Hepatocyte (in vitro differentiated cells): ENCODE data around the gene ARPP21. TPM values are rescaled to one million over a fixed set of nuclear protein-coding genes. Genes with fewer than 3 reads are reported as not detected.

Experiments
- DNase-seq: peaks from one replicate; pipeline ENCODE4 v3.0.0-alpha.2; 2016; ENCODE audit warnings: low spot score
- H2AFZ ChIP-seq: fragments of 200-600 bp; sonication (generic); 2 replicates; pipeline ENCODE4 v1.6.0; 2016; ENCODE audit warnings: antibody characterized with exemption, mild to moderate bottlenecking
- H3K27ac ChIP-seq: fragments of 200-600 bp; sonication (generic); 2 replicates; pipeline ENCODE4 v1.5.1; 2016; ENCODE audit warnings: mild to moderate bottlenecking
- H3K27me3 ChIP-seq: fragments of 200-600 bp; sonication (generic); 2 replicates; pipeline ENCODE4 v1.6.1; 2016
- H3K36me3 ChIP-seq: fragments of 200-600 bp; sonication (generic); replicated peaks from 2 replicates; pipeline ENCODE4 v1.5.1; 2016; ENCODE audit warnings: low read depth; ENCODE audit not compliant: insufficient read depth
- H3K4me1 ChIP-seq: fragments of 200-600 bp; sonication (generic); 2 replicates; pipeline ENCODE4 v1.5.1; 2016; ENCODE audit warnings: mild to moderate bottlenecking, moderate library complexity; ENCODE audit not compliant: insufficient read depth
- H3K4me2 ChIP-seq: fragments of 200-600 bp; sonication (generic); 2 replicates; pipeline ENCODE4 v1.6.0; 2016
- H3K4me3 ChIP-seq: fragments of 200-600 bp; sonication (generic); 2 replicates; pipeline ENCODE4 v1.5.1; 2016; ENCODE audit warnings: mild to moderate bottlenecking
- H3K79me2 ChIP-seq: fragments of 200-600 bp; sonication (generic); 2 replicates; pipeline ENCODE4 v1.6.0; 2017; ENCODE audit warnings: mild to moderate bottlenecking
- H3K9me2 ChIP-seq: fragments of 200-600 bp; sonication (generic); replicated peaks from 2 replicates; pipeline ENCODE4 v1.6.0; 2017; ENCODE audit warnings: mild to moderate bottlenecking; ENCODE audit not compliant: insufficient read depth
- H3K9me3 ChIP-seq: fragments of 200-600 bp; sonication (generic); 2 replicates; pipeline ENCODE4 v1.5.1; 2016; ENCODE audit warnings: low read depth, mild to moderate bottlenecking
- H4K20me1 ChIP-seq: fragments of 200-600 bp; sonication (generic); 2 replicates; pipeline ENCODE4 v1.6.0; 2016; ENCODE audit warnings: mild to moderate bottlenecking; ENCODE audit not compliant: insufficient read depth, poor library complexity, severe bottlenecking
- CTCF ChIP-seq: fragments of 200-600 bp; sonication (generic); IDR thresholded peaks from 2 replicates; pipeline ENCODE4 v1.5.1; 2016; ENCODE audit warnings: antibody characterized with exemption, mild to moderate bottlenecking; ENCODE audit not compliant: poor library complexity
- EZH2 ChIP-seq: fragments of 200-600 bp; sonication (generic); IDR thresholded peaks from 2 replicates; pipeline ENCODE4 v1.6.1; 2016; ENCODE audit warnings: antibody characterized with exemption, mild to moderate bottlenecking, borderline replicate concordance
- EZH2phosphoT487 ChIP-seq: fragments of 200-600 bp; sonication (generic); IDR thresholded peaks from one replicate; pipeline ENCODE4 v1.6.1; 2018; ENCODE audit warnings: antibody characterized with exemption, mild to moderate bottlenecking, low read depth, moderate library complexity; ENCODE audit not compliant: unreplicated experiment, severe bottlenecking
- WGBS: methylation state at CpG from one replicate; pipeline ENCODE4 v1.1.6; 2016; ENCODE audit warnings: low lambda C conversion rate; ENCODE audit errors: missing lambda C conversion rate; 5-methylcytosine and 5-hydroxymethylcytosine counted together
- polyA plus RNA-seq: library from polyadenylated mRNA; unstranded; fragments of >200 nt; fragmentation: Nextera tagmentation; extraction: Ambion mirVana; gene quantifications from 2 replicates; pipeline ENCODE4 v1.2.1, GENCODE V29; 2016
- total RNA-seq: library from RNA; depleted of rRNA; stranded (reverse); fragments of >200 nt; gene quantifications from 2 replicates; pipeline ENCODE4 v1.2.3, GENCODE V29; 2014

ARPP21 gene
- total and polyA plus RNA-seq, 2 experiments from 2014 or later = 0.19 TPM; not detected in 1

GRCh38 chr3:35708394-35709271 is 69.3 kb downstream of the ARPP21 start:
- no peak for TF ChIP-seq EZH2
- TF ChIP-seq EZH2phosphoT487 = no peak
- TF ChIP-seq CTCF = no peak
- no peak overlapping the region for H3K4me3 ChIP-seq

GRCh38 chr3:35709691-35710090 is 70.4 kb downstream of the ARPP21 start:
- Histone ChIP-seq H3K27me3 (no peaks in the 10 kb centered on the region), H3K4me2 (no peak overlapping the region), H3K36me3 (no peaks in the 10 kb centered on the region), H3K4me1 (no peaks in the 10 kb centered on the region), H3K9me3 (no peaks in the 10 kb centered on the region), H3K4me3 (no peak overlapping the region), H3K27ac (no peak overlapping the region), H4K20me1 (no peaks in the 10 kb centered on the region), H2AFZ (no peak overlapping the region), H3K9me2 (no peaks in the 10 kb centered on the region), H3K79me2 (no peaks in the 10 kb centered on the region)
- no peak for TF ChIP-seq EZH2
- no peak for TF ChIP-seq EZH2phosphoT487
- no peak for TF ChIP-seq CTCF
- no peak for DNase-seq
- 90% methylated on average over 3 of the region's 3 CpGs for WGBS

More at GRCh38 chr3:35708394-35709271, 69.3 kb downstream of the ARPP21 start:
- Histone ChIP-seq H4K20me1 (no peaks in the 10 kb centered on the region), H3K4me1 (no peaks in the 10 kb centered on the region), H3K9me3 (no peaks in the 10 kb centered on the region), H3K27ac (no peak overlapping the region), H3K4me2 (no peak overlapping the region), H3K27me3 (no peaks in the 10 kb centered on the region), H2AFZ (no peak overlapping the region), H3K79me2 (no peaks in the 10 kb centered on the region), H3K36me3 (no peaks in the 10 kb centered on the region), H3K9me2 (no peaks in the 10 kb centered on the region)
- no peak for DNase-seq
- 80% methylated on average over 8 of the region's 8 CpGs for WGBS

GRCh38 chr3:35710554-35710953 is 71.2 kb downstream of the ARPP21 start:
- TF ChIP-seq CTCF (no peak), EZH2 (no peak), EZH2phosphoT487 (no peak)
- no peaks in the 10 kb centered on the region for H3K4me1 ChIP-seq
- no peak overlapping the region for H2AFZ ChIP-seq
- WGBS = 83% methylated on average over 1 of the region's 1 CpG
- no peak for DNase-seq
- H3K4me3 ChIP-seq = no peak overlapping the region
- H3K9me2 ChIP-seq = no peaks in the 10 kb centered on the region
- no peaks in the 10 kb centered on the region for H3K27me3 ChIP-seq
- H4K20me1 ChIP-seq = no peaks in the 10 kb centered on the region
- H3K4me2 ChIP-seq = no peak overlapping the region
- H3K79me2 ChIP-seq = no peaks in the 10 kb centered on the region
- H3K36me3 ChIP-seq = no peaks in the 10 kb centered on the region
- H3K27ac ChIP-seq = no peak overlapping the region
- no peaks in the 10 kb centered on the region for H3K9me3 ChIP-seq
